H1 (cell line): Measurements from ENCODE around the gene RPTOR. TPM values are rescaled to one million over a fixed set of nuclear protein-coding genes. Genes with fewer than 3 reads are reported as not detected.

Source experiments
- POU5F1 ChIP-seq: IDR thresholded peaks from 2 replicates; pipeline ENCODE4 v1.6.1; 2011; ENCODE audit warnings: low read depth, mild to moderate bottlenecking, low read length, moderate library complexity
- RBBP5 ChIP-seq: IDR thresholded peaks from 2 replicates; pipeline ENCODE4 v1.7.1; 2012; ENCODE audit warnings: low read depth, mild to moderate bottlenecking, inconsistent platforms, low read length, moderate library complexity, borderline replicate concordance
- SAP30 ChIP-seq: fragments of 300-600 bp; sonication (generic); IDR thresholded peaks from 2 replicates; pipeline ENCODE4 v1.7.1; 2012; ENCODE audit warnings: low read length, moderate library complexity, mild to moderate bottlenecking, inconsistent platforms; ENCODE audit not compliant: insufficient read depth, insufficient replicate concordance
- polyA plus RNA-seq, 7 experiments: library from polyadenylated mRNA; depleted of rRNA in 3 of 7; stranded (reverse) in 5 of 7; unstranded in 2 of 7; fragments of >200 nt in 5 of 7; fragments of 200-250 nt in 2 of 7; gene quantifications; 1 replicate in 5 of 7; 2 replicates in 1 of 7; 4 replicates in 1 of 7; pipeline versions ENCODE4 v1.2.1 to v1.2.3, GENCODE V29; 2011 to 2013; ENCODE audit warnings: missing spikeins in 2 of 7, mixed read lengths in 2 of 7
- total RNA-seq: library from RNA; stranded (reverse); fragmentation: NEBNext Ultra II Directional; extraction: Animal tissue kit (Norgen Biotek cat#: 25700); gene quantifications from 2 replicates; pipeline ENCODE4 v1.2.1, GENCODE V29; 2021

Gene RPTOR
- total and polyA plus RNA-seq, 2 of the 8 experiments (the other 6 are each of a cell fraction or from before 2014, with no cell fraction given), result 6.9 to 28.7 TPM

GRCh38 chr17:80876950-80877728, 332.5 kb downstream of the RPTOR start (continued):
- TF ChIP-seq SAP30, result no peak
- TF ChIP-seq RBBP5, result no peak
- no peak for TF ChIP-seq POU5F1
- TF ChIP-seq, all 59 proteins: peak for 0
